T-helper 1 cell treated with Interleukin-12 subunit alpha and Interleukin-12 subunit beta and Interleukin-4 antibody, amounts not matched to agents 30 μg/mL and 1 μg/mL, for 36 hours (primary cell): ENCODE results near the gene DLGAP1.

Source experiments
- H3K27ac Mint-ChIP-seq: one replicate; pipeline ENCODE4 v1.8.0; 2021; ENCODE audit warnings: mild to moderate bottlenecking, mixed read lengths
- H3K27me3 Mint-ChIP-seq: one replicate; pipeline ENCODE4 v1.8.0; 2021; ENCODE audit warnings: low read depth, mixed read lengths
- H3K36me3 Mint-ChIP-seq: one replicate; pipeline ENCODE4 v1.8.0; 2021; ENCODE audit warnings: low read depth, mixed read lengths
- H3K4me1 Mint-ChIP-seq: one replicate; pipeline ENCODE4 v1.8.0; 2021; ENCODE audit warnings: low read depth, mixed read lengths
- H3K4me3 Mint-ChIP-seq: one replicate; pipeline ENCODE4 v1.8.0; 2021; ENCODE audit warnings: mild to moderate bottlenecking, moderate library complexity, mixed read lengths
- H3K9me3 Mint-ChIP-seq: one replicate; pipeline ENCODE4 v1.8.0; 2021; ENCODE audit warnings: mixed read lengths

DLGAP1 gene

DNA sequence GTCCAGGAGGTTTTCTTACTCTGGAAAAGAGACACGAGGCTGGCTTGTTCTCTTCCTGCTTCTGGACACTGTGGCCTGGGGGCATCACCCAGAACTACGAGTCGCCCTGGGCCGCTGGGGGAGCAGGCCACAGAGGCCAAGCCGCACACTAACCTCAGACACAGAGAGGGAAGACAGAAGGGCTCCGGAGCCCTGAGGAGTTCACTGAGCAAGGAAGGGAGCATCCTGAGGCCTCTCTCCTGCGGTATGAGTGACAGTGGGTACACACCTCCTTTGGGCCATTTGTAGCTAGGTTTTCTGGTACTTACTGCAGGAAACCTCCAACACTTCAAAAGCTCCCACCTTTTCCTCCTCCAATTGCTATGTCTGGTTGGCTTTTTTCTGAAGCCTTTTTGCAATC is 494.1 kb downstream of the DLGAP1 start:
- Mint-ChIP-seq H3K4me1 (no peaks in the 10 kb centered on the region), H3K9me3 (no peaks in the 10 kb centered on the region), H3K27ac (no peak overlapping the region), H3K36me3 (no peaks in the 10 kb centered on the region), H3K27me3 (no peaks in the 10 kb centered on the region), H3K4me3 (no peak overlapping the region)

DNA sequence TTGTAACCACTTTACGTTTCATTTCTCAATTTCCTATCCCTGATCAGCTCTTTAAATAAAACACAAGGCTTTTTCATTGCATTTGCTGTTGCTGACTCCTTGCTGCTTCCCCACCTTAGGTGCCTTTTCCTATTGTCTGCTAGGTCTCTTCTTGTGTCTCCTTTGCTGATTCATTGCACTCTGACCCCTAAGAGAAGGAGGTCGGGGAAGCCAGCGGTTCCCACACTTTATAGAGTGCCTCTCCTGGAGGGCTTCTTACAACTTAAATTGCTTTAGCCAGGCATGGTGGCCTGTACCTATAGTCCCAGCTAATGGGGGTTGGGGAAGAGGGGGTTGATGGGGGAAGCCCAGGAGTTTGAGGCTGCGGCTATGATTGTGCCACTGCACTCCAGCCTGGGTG is 495.0 kb downstream of the DLGAP1 start:
- Mint-ChIP-seq H3K36me3 (no peaks in the 10 kb centered on the region), H3K27me3 (no peaks in the 10 kb centered on the region), H3K4me3 (no peak overlapping the region)

DNA sequence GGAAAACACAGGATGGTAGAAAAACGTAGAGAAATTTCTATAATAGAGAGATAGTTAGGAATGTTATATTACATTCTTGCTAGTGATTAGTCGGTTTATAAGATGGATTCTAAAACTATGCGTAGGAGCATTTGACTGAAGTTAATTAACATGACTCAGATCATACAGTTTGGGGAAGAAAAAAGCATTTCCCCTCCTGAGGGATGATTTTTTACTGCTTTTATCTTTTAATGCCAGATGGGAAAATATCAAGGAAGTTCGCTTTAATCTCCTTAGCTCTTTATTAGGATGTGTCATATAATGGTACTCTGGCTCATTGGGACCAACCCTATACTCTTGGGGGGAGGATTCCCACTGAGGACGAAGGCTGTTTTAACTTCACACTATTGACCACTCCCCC is 503.1 kb downstream of the DLGAP1 start:
- Mint-ChIP-seq H3K27me3 (peaks cover 4% of the 10 kb centered on the region), H3K4me3 (no peak overlapping the region), H3K27ac (no peak overlapping the region), H3K36me3 (no peaks in the 10 kb centered on the region), H3K9me3 (no peaks in the 10 kb centered on the region), H3K4me1 (no peaks in the 10 kb centered on the region)

More for the DNA sequence above, 495.0 kb downstream of the DLGAP1 start:
- no peak overlapping the region for H3K27ac Mint-ChIP-seq
- H3K4me1 Mint-ChIP-seq: no peaks in the 10 kb centered on the region
- no peaks in the 10 kb centered on the region for H3K9me3 Mint-ChIP-seq

DNA sequence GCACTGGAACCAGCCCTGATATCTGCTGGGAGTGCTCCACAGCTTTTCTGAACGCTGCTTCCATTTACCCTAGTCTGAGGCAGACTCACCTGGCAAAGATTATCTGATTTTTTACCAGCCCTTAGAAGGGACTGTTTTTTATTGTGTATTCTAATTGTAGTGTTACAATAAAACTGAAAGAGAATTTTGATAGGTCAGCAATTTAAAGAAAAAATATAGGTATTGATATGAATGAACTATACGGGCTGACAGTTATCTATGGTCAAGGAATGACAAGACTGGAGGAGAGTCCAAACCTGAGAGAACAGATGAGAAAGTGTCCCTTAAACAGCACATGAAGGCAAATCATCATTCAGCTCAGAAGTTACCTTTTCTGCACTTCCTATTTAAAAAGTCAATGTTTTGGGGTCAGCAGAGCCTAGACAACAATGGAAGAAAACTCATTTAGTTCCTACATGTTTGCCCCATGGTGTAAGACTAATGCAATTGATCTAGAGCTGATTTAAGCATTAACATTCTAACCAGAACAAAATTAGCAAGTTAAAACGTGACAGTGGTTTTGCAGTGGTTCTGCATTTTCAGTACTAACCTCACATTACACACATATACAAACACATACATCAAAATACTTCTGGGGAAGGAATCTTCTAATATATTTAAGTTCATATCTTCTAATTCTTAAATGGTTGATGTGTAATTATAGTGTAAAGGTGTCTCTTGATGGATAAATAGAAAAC is 504.3 kb downstream of the DLGAP1 start:
- Mint-ChIP-seq H3K9me3 (no peaks in the 10 kb centered on the region), H3K27me3 (peaks cover 4% of the 10 kb centered on the region), H3K4me1 (no peaks in the 10 kb centered on the region), H3K4me3 (no peak overlapping the region), H3K27ac (no peak overlapping the region), H3K36me3 (no peaks in the 10 kb centered on the region)

DNA sequence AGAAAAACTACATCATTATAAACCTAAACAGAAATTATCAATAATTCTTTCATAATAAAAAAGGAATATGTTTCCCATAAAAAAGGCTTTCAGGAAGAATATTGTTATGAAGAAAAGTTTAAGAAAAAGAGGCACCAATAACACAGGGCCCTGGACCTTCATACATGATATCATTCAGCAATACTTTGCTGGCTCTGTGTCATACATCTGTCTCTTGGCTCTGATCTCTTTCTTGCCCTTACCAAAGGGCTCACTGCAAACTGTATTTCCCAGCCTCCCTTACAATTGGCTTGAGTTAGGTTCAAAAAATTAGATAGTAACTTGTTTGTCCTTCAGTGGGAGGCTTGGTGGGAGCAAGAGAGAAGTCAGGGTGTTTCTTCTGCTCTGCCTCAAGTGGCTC is 506.1 kb downstream of the DLGAP1 start:
- Mint-ChIP-seq H3K4me1 (no peaks in the 10 kb centered on the region), H3K27me3 (peaks cover 4% of the 10 kb centered on the region), H3K9me3 (no peaks in the 10 kb centered on the region), H3K4me3 (no peak overlapping the region), H3K36me3 (no peaks in the 10 kb centered on the region), H3K27ac (no peak overlapping the region)

DNA sequence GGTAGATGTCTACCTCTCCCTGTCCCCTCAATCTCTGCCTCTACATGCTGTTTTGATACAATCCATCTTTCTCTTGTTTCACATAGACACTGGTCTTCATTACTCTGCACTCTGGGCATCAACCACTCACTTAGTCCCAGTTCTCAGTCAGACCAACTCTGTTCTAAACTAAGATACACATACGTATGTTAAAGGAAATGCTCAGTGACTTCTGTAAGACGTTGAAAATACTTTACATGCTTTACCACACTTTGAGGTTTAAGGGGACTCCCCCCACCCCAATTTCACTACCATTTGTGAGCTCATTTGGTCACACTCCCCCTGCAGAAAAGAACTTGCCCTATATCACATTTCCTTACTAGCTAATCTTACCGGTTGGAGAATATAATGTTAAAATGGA is 507.7 kb downstream of the DLGAP1 start:
- Mint-ChIP-seq H3K36me3 (no peaks in the 10 kb centered on the region), H3K9me3 (no peaks in the 10 kb centered on the region), H3K4me3 (no peak overlapping the region), H3K27ac (no peak overlapping the region), H3K4me1 (no peaks in the 10 kb centered on the region), H3K27me3 (peaks cover 4% of the 10 kb centered on the region)

DNA sequence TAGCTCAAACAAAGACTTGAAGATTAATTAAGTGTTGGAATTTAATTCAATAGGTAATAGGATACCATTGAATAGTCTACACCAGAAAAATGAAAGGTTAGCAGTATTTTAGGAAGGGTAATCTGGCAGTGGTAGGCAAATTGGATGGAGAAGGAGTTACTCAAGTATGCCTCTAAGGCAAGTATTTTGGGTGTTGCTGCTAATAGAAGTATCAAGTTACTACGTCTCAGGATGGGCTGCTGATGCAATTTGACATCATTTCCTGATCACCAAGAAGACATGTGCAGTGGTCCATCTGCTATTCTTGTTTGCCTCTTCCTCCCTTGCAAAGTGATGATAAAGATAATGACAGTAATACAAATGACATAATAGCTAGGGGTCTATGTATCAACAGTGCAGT is 519.8 kb downstream of the DLGAP1 start:
- no peaks in the 10 kb centered on the region for H3K36me3 Mint-ChIP-seq

DNA sequence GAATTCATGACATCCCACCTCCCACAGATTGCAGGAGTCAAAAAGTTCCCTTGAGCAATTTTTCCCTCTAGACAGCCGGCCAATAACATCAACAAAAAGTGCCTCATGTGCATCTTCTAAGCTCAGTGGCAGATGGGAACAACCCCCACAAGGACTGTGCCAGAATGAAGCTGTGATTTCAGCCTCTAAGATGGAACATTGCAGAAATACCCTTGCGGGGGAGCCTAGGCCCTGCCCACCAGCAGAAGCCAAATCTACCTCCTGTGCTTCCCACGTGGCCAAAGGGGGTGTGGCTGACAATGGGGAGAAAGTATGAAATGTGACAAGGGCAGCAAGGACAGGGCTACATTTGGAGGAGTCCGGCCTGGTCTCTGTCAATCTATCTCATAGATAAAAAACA is 522.8 kb downstream of the DLGAP1 start:
- H3K4me1 Mint-ChIP-seq: no peaks in the 10 kb centered on the region
- no peak overlapping the region for H3K27ac Mint-ChIP-seq
- H3K9me3 Mint-ChIP-seq: no peaks in the 10 kb centered on the region
- no peak overlapping the region for H3K4me3 Mint-ChIP-seq
- H3K36me3 Mint-ChIP-seq: no peaks in the 10 kb centered on the region
- H3K27me3 Mint-ChIP-seq: no peaks in the 10 kb centered on the region

More for the DNA sequence above, 519.8 kb downstream of the DLGAP1 start:
- H3K9me3 Mint-ChIP-seq: no peaks in the 10 kb centered on the region
- no peak overlapping the region for H3K4me3 Mint-ChIP-seq
- no peak overlapping the region for H3K27ac Mint-ChIP-seq
- no peaks in the 10 kb centered on the region for H3K27me3 Mint-ChIP-seq
- H3K4me1 Mint-ChIP-seq: no peaks in the 10 kb centered on the region

DNA sequence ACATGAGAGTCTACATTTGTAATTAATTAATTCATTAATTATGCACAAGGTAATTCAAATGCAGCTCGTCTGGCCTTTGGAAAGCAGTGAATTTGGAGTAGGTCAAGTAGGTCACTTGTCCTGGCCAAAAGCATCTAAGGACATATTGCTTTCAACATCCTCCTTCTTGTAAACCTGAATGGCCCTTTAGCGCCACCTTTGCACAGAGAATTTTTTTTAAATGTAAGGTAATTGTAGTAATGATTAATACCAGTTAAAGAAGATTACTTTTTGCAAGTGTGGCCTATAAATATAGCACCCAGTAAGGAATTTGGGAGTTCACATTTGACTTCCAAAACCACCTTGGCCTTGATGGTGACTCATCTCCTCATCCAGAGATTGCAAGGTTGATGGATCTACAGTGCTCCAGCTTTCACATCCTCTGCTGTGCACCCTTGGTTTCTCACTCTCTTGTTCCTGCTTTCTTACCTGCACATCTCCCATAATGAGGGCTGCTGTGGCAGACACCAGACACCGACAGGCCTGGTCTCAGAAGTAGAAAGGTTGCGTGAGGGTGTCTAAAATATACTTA is 523.5 kb downstream of the DLGAP1 start:
- no peaks in the 10 kb centered on the region for H3K36me3 Mint-ChIP-seq
- H3K27me3 Mint-ChIP-seq: no peaks in the 10 kb centered on the region
- H3K27ac Mint-ChIP-seq: no peak overlapping the region
- H3K4me3 Mint-ChIP-seq: no peak overlapping the region
- H3K9me3 Mint-ChIP-seq: no peaks in the 10 kb centered on the region
- H3K4me1 Mint-ChIP-seq: no peaks in the 10 kb centered on the region

DNA sequence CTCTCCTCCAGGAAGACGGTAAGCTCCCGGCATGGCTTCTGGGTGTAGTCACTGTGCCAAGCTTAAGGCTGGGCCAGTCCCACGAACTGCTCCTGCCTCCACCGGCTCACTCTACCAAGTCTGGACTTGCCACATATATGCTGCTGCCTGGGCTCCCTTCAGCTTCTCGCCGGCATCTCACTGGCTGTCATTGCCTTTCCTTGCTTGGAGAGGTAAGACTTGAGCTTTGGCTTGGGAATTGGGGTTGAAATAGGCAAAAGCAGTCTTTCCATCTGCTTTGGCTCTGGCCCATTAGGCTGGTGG is 524.1 kb downstream of the DLGAP1 start:
- no peaks in the 10 kb centered on the region for H3K9me3 Mint-ChIP-seq
- H3K27ac Mint-ChIP-seq: no peak overlapping the region
- H3K36me3 Mint-ChIP-seq: no peaks in the 10 kb centered on the region
- no peak overlapping the region for H3K4me3 Mint-ChIP-seq
- H3K27me3 Mint-ChIP-seq: no peaks in the 10 kb centered on the region
- no peaks in the 10 kb centered on the region for H3K4me1 Mint-ChIP-seq

DNA sequence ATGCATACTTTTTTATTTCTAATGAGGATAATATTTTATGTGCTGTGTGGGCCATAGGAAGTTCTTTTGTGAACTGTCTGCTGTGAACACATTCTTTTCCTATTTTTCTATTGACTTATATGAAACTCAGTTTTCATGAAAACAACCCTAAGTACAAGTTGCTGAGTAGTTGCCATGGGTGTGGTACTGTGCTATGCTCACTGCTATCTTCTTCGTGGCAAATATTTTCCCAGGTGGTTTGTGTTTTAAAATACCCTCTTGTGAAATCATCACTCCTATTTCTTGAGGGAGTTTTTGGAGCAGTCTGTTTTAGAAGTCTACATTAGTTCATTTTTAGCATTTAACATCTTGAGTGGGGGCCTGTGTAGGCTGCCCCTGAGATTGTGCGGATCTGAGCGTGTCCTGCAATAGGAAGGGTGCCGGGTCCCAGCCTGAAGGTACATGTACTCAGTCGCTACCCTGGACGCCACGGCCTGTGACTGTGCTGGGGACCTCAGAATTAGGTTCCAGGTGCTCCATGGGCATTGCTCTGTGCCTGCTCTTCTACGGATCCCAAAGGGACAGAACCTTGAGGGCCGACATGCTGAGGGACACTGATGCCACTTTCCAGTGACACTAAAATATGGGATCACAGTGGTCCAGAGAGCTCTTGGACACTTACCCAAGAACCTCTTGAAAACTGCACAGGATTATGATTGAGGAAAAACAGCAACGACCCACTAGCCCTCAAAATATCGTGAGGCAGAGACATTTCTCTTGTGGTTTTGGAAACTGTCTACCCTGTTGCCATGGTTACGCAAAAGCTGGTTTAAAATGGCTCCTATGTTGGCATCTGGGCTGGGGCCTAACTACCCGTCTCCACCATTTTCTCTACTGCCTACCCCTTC is 524.7 kb downstream of the DLGAP1 start:
- no peak overlapping the region for H3K4me3 Mint-ChIP-seq
- no peaks in the 10 kb centered on the region for H3K9me3 Mint-ChIP-seq
- no peaks in the 10 kb centered on the region for H3K36me3 Mint-ChIP-seq
- H3K4me1 Mint-ChIP-seq: no peaks in the 10 kb centered on the region
- H3K27ac Mint-ChIP-seq: no peak overlapping the region
- H3K27me3 Mint-ChIP-seq: no peaks in the 10 kb centered on the region

DNA sequence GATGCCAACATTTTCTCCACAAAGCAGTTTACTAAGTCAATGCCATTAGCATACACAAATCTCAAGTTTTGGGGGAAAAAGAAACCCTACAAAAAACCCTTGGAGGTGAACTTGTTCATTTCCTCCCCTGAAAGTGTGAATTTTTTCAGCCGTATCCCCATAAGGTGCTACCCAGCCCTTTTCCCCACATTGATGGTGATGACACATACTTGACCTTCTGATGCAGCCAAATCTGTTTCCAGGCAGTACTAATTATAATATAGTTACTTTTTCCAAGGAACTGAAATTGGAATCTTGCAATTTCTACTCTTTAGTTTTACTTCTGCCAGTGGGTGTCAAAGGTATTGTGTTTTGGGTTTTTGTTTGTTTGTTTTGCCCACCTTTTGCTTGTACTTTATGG is 530.7 kb downstream of the DLGAP1 start:
- Mint-ChIP-seq H3K4me1 (no peaks in the 10 kb centered on the region), H3K9me3 (no peaks in the 10 kb centered on the region), H3K27me3 (peaks cover 3% of the 10 kb centered on the region), H3K27ac (no peak overlapping the region), H3K36me3 (no peaks in the 10 kb centered on the region), H3K4me3 (no peak overlapping the region)

DNA sequence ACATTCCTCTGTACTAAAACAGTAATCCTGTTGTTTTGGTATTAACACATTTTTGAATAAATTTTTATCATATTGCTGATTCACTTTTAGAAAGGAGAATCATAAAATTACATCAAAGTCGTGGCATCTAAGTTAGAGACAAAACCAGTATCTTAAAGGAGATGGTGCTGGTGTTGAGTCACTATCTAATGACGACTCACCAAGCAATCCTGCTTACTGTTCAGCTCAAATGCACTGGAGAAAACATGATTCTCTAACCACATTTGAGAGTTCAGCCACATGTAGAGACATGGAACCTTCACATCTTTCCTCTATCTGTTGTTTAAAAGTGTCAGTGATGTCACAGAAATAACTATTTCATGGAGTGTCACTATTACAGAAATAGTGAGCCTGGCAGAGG is 531.4 kb downstream of the DLGAP1 start:
- H3K36me3 Mint-ChIP-seq: no peaks in the 10 kb centered on the region
- no peaks in the 10 kb centered on the region for H3K9me3 Mint-ChIP-seq
- peaks cover 3% of the 10 kb centered on the region for H3K27me3 Mint-ChIP-seq
- no peaks in the 10 kb centered on the region for H3K4me1 Mint-ChIP-seq
- H3K27ac Mint-ChIP-seq: no peak overlapping the region
- no peak overlapping the region for H3K4me3 Mint-ChIP-seq

DNA sequence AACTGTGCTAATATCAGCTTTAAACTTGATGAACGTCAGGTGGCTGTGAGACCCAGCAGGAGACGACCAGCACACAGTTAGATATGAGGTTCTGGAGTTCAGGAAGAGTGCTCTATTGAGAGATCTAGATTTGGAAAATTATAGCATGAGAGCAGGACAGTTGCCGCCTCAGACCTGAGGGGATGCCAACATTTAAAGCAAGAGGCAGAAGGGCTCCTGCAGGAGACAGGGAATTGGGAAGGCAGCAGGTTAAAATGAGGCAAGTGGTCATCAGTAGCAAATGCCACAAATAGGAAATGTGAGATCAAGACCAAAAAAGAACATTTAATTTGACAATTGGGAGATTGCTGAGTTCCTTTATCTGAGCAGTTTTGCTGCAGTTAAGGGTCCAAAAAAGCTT is 533.3 kb downstream of the DLGAP1 start:
- H3K27ac Mint-ChIP-seq: no peak overlapping the region
- no peak overlapping the region for H3K4me3 Mint-ChIP-seq
- no peaks in the 10 kb centered on the region for H3K9me3 Mint-ChIP-seq
- H3K36me3 Mint-ChIP-seq: no peaks in the 10 kb centered on the region
- no peaks in the 10 kb centered on the region for H3K4me1 Mint-ChIP-seq
- peaks cover 3% of the 10 kb centered on the region for H3K27me3 Mint-ChIP-seq

DNA sequence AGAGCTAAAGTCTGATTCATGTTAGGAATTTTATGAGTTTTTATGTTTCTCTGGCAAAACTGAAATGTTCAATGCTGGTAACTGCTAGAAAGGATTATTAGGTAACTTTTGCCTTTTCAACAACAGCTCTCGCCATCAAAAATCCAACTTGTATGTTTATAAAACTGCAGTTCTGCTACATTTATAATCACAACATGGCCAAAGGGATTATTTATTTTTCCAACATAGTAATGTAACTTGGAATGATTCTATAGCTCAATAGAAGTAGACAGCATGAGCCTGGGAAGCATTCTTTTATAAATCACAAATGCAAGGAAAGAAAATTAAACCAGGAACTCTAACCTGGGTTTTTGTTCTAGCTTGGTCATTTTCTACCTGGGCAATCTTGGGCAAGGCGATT is 534.3 kb downstream of the DLGAP1 start:
- Mint-ChIP-seq H3K27me3 (peaks cover 3% of the 10 kb centered on the region), H3K27ac (no peak overlapping the region), H3K36me3 (no peaks in the 10 kb centered on the region), H3K9me3 (no peaks in the 10 kb centered on the region), H3K4me1 (no peaks in the 10 kb centered on the region), H3K4me3 (no peak overlapping the region)
